ENCODE data around the gene USP20. TPM values are rescaled to one million over a fixed set of nuclear protein-coding genes. Genes with fewer than 3 reads are reported as not detected.

USP20 gene
- total RNA-seq, 2 experiments from 2014 or later: 14.4 to 24.1 TPM

- CTCF ChIA-PET (ENCODE audit: unreplicated experiment): no interaction called here
- DNase-seq (ENCODE audit: low spot score): peak; percentile 75
- no TSS peak for BruUV-seq (replicated peaks)
- H3K27ac ChIP-seq (ENCODE audit: low read depth, low read length, poor library complexity, severe bottlenecking): peak overlapping the region; percentile 49
- H3K79me2 ChIP-seq (ENCODE audit: insufficient read depth, low read depth, low read length): peaks cover 30% of the 10 kb centered on the region
- H3K9me3 ChIP-seq (ENCODE audit: low read length): no peaks in the 10 kb centered on the region
- no peaks in the 10 kb centered on the region for H3K9me2 ChIP-seq (ENCODE audit: insufficient read depth, low read length)
- POLR2A ChIA-PET: no interaction called here
- H4K20me1 ChIP-seq (ENCODE audit: insufficient read depth, low read length): peaks cover 7% of the 10 kb centered on the region; the same call in 1 of the 2 replicates
- intact Hi-C loops (cut with micrococcal nuclease; ENCODE audit: unreplicated experiment): no loop called here
- peak overlapping the region; percentile 96 for H3K4me2 ChIP-seq (ENCODE audit: low read length)
- peaks cover 17% of the 10 kb centered on the region for H3K36me3 ChIP-seq (ENCODE audit: insufficient read depth, low read length)
- H3K4me3 ChIP-seq (ENCODE audit: low read depth, low read length, poor library complexity, severe bottlenecking): peak overlapping the region; percentile 93
- peaks cover 48% of the 10 kb centered on the region for H3K4me1 ChIP-seq (ENCODE audit: insufficient read depth, low read length, poor library complexity, severe bottlenecking)
- TF ChIP-seq, protein P1, sequence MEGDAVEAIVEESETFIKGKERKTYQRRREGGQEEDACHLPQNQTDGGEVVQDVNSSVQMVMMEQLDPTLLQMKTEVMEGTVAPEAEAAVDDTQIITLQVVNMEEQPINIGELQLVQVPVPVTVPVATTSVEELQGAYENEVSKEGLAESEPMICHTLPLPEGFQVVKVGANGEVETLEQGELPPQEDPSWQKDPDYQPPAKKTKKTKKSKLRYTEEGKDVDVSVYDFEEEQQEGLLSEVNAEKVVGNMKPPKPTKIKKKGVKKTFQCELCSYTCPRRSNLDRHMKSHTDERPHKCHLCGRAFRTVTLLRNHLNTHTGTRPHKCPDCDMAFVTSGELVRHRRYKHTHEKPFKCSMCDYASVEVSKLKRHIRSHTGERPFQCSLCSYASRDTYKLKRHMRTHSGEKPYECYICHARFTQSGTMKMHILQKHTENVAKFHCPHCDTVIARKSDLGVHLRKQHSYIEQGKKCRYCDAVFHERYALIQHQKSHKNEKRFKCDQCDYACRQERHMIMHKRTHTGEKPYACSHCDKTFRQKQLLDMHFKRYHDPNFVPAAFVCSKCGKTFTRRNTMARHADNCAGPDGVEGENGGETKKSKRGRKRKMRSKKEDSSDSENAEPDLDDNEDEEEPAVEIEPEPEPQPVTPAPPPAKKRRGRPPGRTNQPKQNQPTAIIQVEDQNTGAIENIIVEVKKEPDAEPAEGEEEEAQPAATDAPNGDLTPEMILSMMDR (conservative IDR thresholded peaks at IDR 0.05; ENCODE audit: low read length): no peak
- H2AFZ ChIP-seq (ENCODE audit: low read length): peak overlapping the region; percentile 22; the same call in 1 of the 2 replicates
These were observed 1.2 kb downstream of the USP20 start for GRCh38 chr9:129836311-129837007.

DNA sequence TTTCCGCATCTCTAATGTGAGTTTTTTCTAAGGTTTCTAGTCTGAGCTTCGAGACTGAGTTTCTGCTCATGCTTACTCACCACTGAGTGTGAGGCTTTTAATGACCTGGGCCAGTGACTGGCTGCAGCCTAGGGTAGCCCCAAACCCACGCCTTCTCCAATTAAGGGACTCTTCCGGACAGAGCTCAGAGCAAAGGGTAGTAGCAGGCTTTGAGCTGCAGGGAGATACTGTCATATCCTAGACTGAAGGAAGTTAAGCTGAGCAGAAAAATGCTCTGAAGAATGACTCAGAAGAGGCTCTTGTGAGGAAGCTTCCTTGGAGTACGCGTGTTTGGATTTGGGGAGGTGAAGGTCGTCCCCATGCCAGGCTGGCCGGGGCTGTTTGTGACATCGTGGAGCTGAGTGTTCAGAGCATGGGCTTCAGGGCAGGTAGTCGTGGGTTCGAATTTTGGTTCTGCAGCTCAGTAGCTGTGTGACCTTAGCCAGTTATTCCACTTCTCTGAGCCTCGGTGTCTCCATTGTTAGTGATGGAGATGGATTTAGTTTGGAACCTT lies 3.5 kb downstream of the USP20 start:
- H3K9me2 ChIP-seq (ENCODE audit: insufficient read depth, low read length): no peaks in the 10 kb centered on the region
- H3K9me3 ChIP-seq (ENCODE audit: low read length): no peaks in the 10 kb centered on the region
- H3K36me3 ChIP-seq (ENCODE audit: insufficient read depth, low read length): no peaks in the 10 kb centered on the region
- peaks cover 5% of the 10 kb centered on the region; the same call in 1 of the 2 replicates for H4K20me1 ChIP-seq (ENCODE audit: insufficient read depth, low read length)
- H3K4me3 ChIP-seq (ENCODE audit: low read depth, low read length, poor library complexity, severe bottlenecking): no peak overlapping the region
- no peak for DNase-seq (ENCODE audit: low spot score)
- H3K79me2 ChIP-seq (ENCODE audit: insufficient read depth, low read depth, low read length): peaks cover 22% of the 10 kb centered on the region
- POLR2A ChIA-PET: no interaction called here
- H2AFZ ChIP-seq (ENCODE audit: low read length): no peak overlapping the region
- H3K4me1 ChIP-seq (ENCODE audit: insufficient read depth, low read length, poor library complexity, severe bottlenecking): peaks cover 43% of the 10 kb centered on the region
- BruUV-seq (replicated peaks): no TSS peak
- CTCF ChIA-PET (ENCODE audit: unreplicated experiment): no interaction called here
- H3K4me2 ChIP-seq (ENCODE audit: low read length): peak overlapping the region; percentile 58
- TF ChIP-seq, protein P1 (conservative IDR thresholded peaks at IDR 0.05; ENCODE audit: low read length): no peak
- no peak for TF ChIP-seq EZH2phosphoT487 (IDR thresholded peaks at IDR 0.05; ENCODE audit: borderline replicate concordance, low read depth, low read length)
- intact Hi-C loops (cut with micrococcal nuclease; ENCODE audit: unreplicated experiment): no loop called here
- peak overlapping the region; percentile 62 for H3K27ac ChIP-seq (ENCODE audit: low read depth, low read length, poor library complexity, severe bottlenecking)

All from OCI-LY7 (cell line).